WTC11 (cell line): ENCODE results near the gene GALNT9. TPM values are rescaled to one million over a fixed set of nuclear protein-coding genes. Genes with fewer than 3 reads are reported as not detected.

Experiments used
- ATAC-seq: fragments of 200-7000 bp; cut with Tn5 transposase; 2 replicates; pipeline ENCODE4 v1.10.0; 2021; ENCODE audit warnings: mild to moderate bottlenecking, moderate library complexity
- CTCF ChIA-PET: fragments of 300-600 bp; sonication (Branson Sonifier 250); formaldehyde crosslinking; loops from one replicate; lab custom pipeline; 2021; ENCODE audit warnings: antibody characterized with exemption; lab: Charles Lee
- POLR2A ChIA-PET: fragments of 350-600 bp; sonication (Branson Sonifier 250); formaldehyde crosslinking; loops from one replicate; lab custom pipeline; 2021; ENCODE audit warnings: antibody characterized with exemption; lab: Charles Lee
- DNase-seq: peaks from one replicate; pipeline ENCODE4 v3.0.0; 2021; ENCODE audit warnings: low spot score
- H3K27ac Mint-ChIP-seq: 2 replicates; pipeline ENCODE4 v1.8.0; 2021; ENCODE audit warnings: mixed read lengths
- H3K27me3 Mint-ChIP-seq: 2 replicates; pipeline ENCODE4 v1.8.0; 2021; ENCODE audit warnings: low read depth, mild to moderate bottlenecking, moderate library complexity, mixed read lengths
- H3K36me3 Mint-ChIP-seq: 2 replicates; pipeline ENCODE4 v1.8.0; 2021; ENCODE audit warnings: mixed read lengths
- H3K4me1 Mint-ChIP-seq: 2 replicates; pipeline ENCODE4 v1.8.0; 2022; ENCODE audit warnings: mixed read lengths
- H3K4me3 Mint-ChIP-seq: 2 replicates; pipeline ENCODE4 v1.8.0; 2021; ENCODE audit warnings: mild to moderate bottlenecking, moderate library complexity, mixed read lengths
- H3K9me3 Mint-ChIP-seq: 2 replicates; pipeline ENCODE4 v1.8.0; 2021; ENCODE audit warnings: mixed read lengths
- CBFB ChIP-seq: sonication (generic); formaldehyde crosslinking; IDR thresholded peaks from 2 replicates; pipeline ENCODE4 v1.8.1; 2022; ENCODE audit warnings: mild to moderate bottlenecking, low read depth, missing genetic modification reagents
- CREB1 ChIP-seq: sonication (generic); formaldehyde crosslinking; IDR thresholded peaks from 2 replicates; pipeline ENCODE4 v1.8.0; 2023; ENCODE audit warnings: mild to moderate bottlenecking, missing genetic modification reagents
- E2F1 ChIP-seq: sonication (generic); formaldehyde crosslinking; IDR thresholded peaks from 2 replicates; pipeline ENCODE4 v1.8.0; 2022; ENCODE audit warnings: mild to moderate bottlenecking, missing genetic modification reagents
- E2F5 ChIP-seq: sonication (generic); formaldehyde crosslinking; IDR thresholded peaks from 2 replicates; pipeline ENCODE4 v1.8.1; 2022; ENCODE audit warnings: mild to moderate bottlenecking, moderate library complexity, missing genetic modification reagents
- ELF4 ChIP-seq: sonication (generic); formaldehyde crosslinking; IDR thresholded peaks from 2 replicates; pipeline ENCODE4 v1.8.1; 2022; ENCODE audit warnings: low read depth, mild to moderate bottlenecking, moderate library complexity, missing genetic modification reagents
- ERG ChIP-seq: fragments of 250-450 bp; sonication (Bioruptor Pico); IDR thresholded peaks from 2 replicates; pipeline ENCODE4 v1.8.0; 2021; ENCODE audit warnings: mild to moderate bottlenecking
- FOXK1 ChIP-seq: sonication (generic); formaldehyde crosslinking; IDR thresholded peaks from 2 replicates; pipeline ENCODE4 v1.8.0; 2022; ENCODE audit warnings: mild to moderate bottlenecking, moderate library complexity, missing genetic modification reagents
- FOXP1 ChIP-seq: sonication (generic); formaldehyde crosslinking; IDR thresholded peaks from 2 replicates; pipeline ENCODE4 v1.8.0; 2022; ENCODE audit warnings: missing genetic modification reagents, mild to moderate bottlenecking, moderate library complexity, borderline replicate concordance
- HMGA2 ChIP-seq: fragments of 250-450 bp; sonication (Bioruptor Pico); IDR thresholded peaks from 2 replicates; pipeline ENCODE4 v1.4.0; 2021; ENCODE audit warnings: mild to moderate bottlenecking, moderate library complexity
- IRF1 ChIP-seq: sonication (generic); formaldehyde crosslinking; IDR thresholded peaks from 2 replicates; pipeline ENCODE4 v1.8.0; 2023; ENCODE audit warnings: missing genetic modification reagents
- JAZF1 ChIP-seq: fragments of 250-450 bp; sonication (Bioruptor Pico); IDR thresholded peaks from 2 replicates; pipeline ENCODE4 v1.9.0; 2021; ENCODE audit warnings: moderate library complexity, mild to moderate bottlenecking, inconsistent platforms
- MLX ChIP-seq: sonication (generic); formaldehyde crosslinking; IDR thresholded peaks from 2 replicates; pipeline ENCODE4 v1.8.1; 2023; ENCODE audit warnings: mild to moderate bottlenecking, missing genetic modification reagents, moderate library complexity
- MXD4 ChIP-seq: fragments of 250-450 bp; sonication (Bioruptor Pico); IDR thresholded peaks from 2 replicates; pipeline ENCODE4 v1.8.0; 2021; ENCODE audit warnings: mild to moderate bottlenecking, moderate library complexity, borderline replicate concordance
- MYBL2 ChIP-seq: sonication (generic); formaldehyde crosslinking; IDR thresholded peaks from 2 replicates; pipeline ENCODE4 v1.8.1; 2023; ENCODE audit warnings: mild to moderate bottlenecking, moderate library complexity, missing genetic modification reagents
- TP53 ChIP-seq: sonication (generic); formaldehyde crosslinking; IDR thresholded peaks from 2 replicates; pipeline ENCODE4 v1.8.1; 2023; ENCODE audit warnings: mild to moderate bottlenecking, missing genetic modification reagents
- ZMAT4 ChIP-seq: fragments of 250-450 bp; sonication (Bioruptor Pico); IDR thresholded peaks from 2 replicates; pipeline ENCODE4 v1.9.0; 2021; ENCODE audit warnings: mild to moderate bottlenecking
- ZNF121 ChIP-seq: sonication (generic); formaldehyde crosslinking; IDR thresholded peaks from 2 replicates; pipeline ENCODE4 v1.8.0; 2023; ENCODE audit warnings: missing genetic modification reagents
- ZNF232 ChIP-seq: sonication (generic); formaldehyde crosslinking; IDR thresholded peaks from 2 replicates; pipeline ENCODE4 v1.8.0; 2022; ENCODE audit warnings: mild to moderate bottlenecking, missing genetic modification reagents
- ZNF416 ChIP-seq: fragments of 250-450 bp; sonication (Bioruptor Pico); IDR thresholded peaks from 2 replicates; pipeline ENCODE4 v1.9.0; 2021; ENCODE audit warnings: mild to moderate bottlenecking, inconsistent platforms
- ZSCAN18 ChIP-seq: fragments of 250-450 bp; sonication (Bioruptor Pico); IDR thresholded peaks from 2 replicates; pipeline ENCODE4 v2.1.2; 2022; ENCODE audit warnings: mild to moderate bottlenecking, moderate library complexity
- total RNA-seq: library from RNA; stranded (reverse); gene quantifications from 3 replicates; pipeline ENCODE4 v1.2.3, GENCODE V29; 2021

The GALNT9 gene
- total RNA-seq, 1 experiment from 2014 or later = 0.90 TPM

- no peaks in the 10 kb centered on the region for H3K36me3 Mint-ChIP-seq
- H3K4me1 Mint-ChIP-seq = peaks cover 11% of the 10 kb centered on the region
- peaks cover 13% of the 10 kb centered on the region for H3K27me3 Mint-ChIP-seq
- CTCF ChIA-PET = no interaction called here
- no peak overlapping the region for H3K4me3 Mint-ChIP-seq
- H3K27ac Mint-ChIP-seq = no peak overlapping the region
- POLR2A ChIA-PET = no interaction called here
- TF ChIP-seq ZSCAN18 (CRISPR knock-in tag) (no peak), TP53 (no peak), ZNF232 (CRISPR knock-in tag) (no peak), E2F1 (no peak), ZNF416 (CRISPR knock-in tag) (no peak), MXD4 (CRISPR knock-in tag) (no peak)
- TF ChIP-seq, all 79 proteins: peak for 0
- ATAC-seq (no peak), DNase-seq (no peak)
- H3K9me3 Mint-ChIP-seq = no peaks in the 10 kb centered on the region
Observed at GRCh38 chr12:132259872-132260695, 69.3 kb downstream of the GALNT9 start.

GRCh38 chr12:132259364-132259871 lies 70.0 kb downstream of the GALNT9 start:
- CTCF ChIA-PET = no interaction called here
- no peak for ATAC-seq

GRCh38 chr12:132258543-132258942 lies 70.8 kb downstream of the GALNT9 start:
- Mint-ChIP-seq H3K27ac (no peak overlapping the region), H3K4me3 (no peak overlapping the region), H3K9me3 (no peaks in the 10 kb centered on the region), H3K4me1 (peaks cover 26% of the 10 kb centered on the region), H3K36me3 (no peaks in the 10 kb centered on the region), H3K27me3 (peaks cover 9% of the 10 kb centered on the region)
- DNase-seq (no peak), ATAC-seq (no peak)
- ChIA-PET POLR2A (no interaction called here), CTCF (no interaction called here)
- TF ChIP-seq FOXP1 (CRISPR knock-in tag) (no peak), ZMAT4 (no peak), JAZF1 (CRISPR knock-in tag) (no peak), ZNF121 (CRISPR knock-in tag) (no peak), MLX (CRISPR knock-in tag) (no peak), ERG (CRISPR knock-in tag) (no peak), ELF4 (CRISPR knock-in tag) (no peak), MYBL2 (CRISPR knock-in tag) (no peak), IRF1 (CRISPR knock-in tag) (no peak), HMGA2 (CRISPR knock-in tag) (no peak), CREB1 (no peak), ZSCAN18 (CRISPR knock-in tag) (no peak), FOXK1 (no peak), CBFB (no peak)

More at GRCh38 chr12:132259364-132259871, 70.0 kb downstream of the GALNT9 start:
- no peak for TF ChIP-seq E2F5 (CRISPR knock-in tag)
- H3K9me3 Mint-ChIP-seq = no peaks in the 10 kb centered on the region
- no peak overlapping the region for H3K4me3 Mint-ChIP-seq
- H3K36me3 Mint-ChIP-seq = no peaks in the 10 kb centered on the region
- no peak overlapping the region for H3K27ac Mint-ChIP-seq
- peaks cover 17% of the 10 kb centered on the region for H3K4me1 Mint-ChIP-seq
- DNase-seq = no peak
- POLR2A ChIA-PET = no interaction called here
- H3K27me3 Mint-ChIP-seq = peaks cover 9% of the 10 kb centered on the region
